BJ (cell line): ENCODE results near the gene SSBP3. TPM values are rescaled to one million over a fixed set of nuclear protein-coding genes. Genes with fewer than 3 reads are reported as not detected.

Source experiments
- CTCF ChIA-PET: fragments of 350-600 bp; formaldehyde crosslinking; extraction: SDS; loops from one replicate; lab custom pipeline; 2021; ENCODE audit warnings: antibody characterized with exemption, inconsistent platforms; lab: Yijun Ruan, JAX
- POLR2A ChIA-PET: fragments of 300-600 bp; sonication (Branson Sonifier 250); formaldehyde crosslinking; extraction: SDS; loops from one replicate; lab custom pipeline; 2021; ENCODE audit warnings: antibody characterized with exemption; lab: Charles Lee
- DNase-seq: peaks from one replicate; pipeline ENCODE4 v3.0.0-alpha.2; 2011; ENCODE audit warnings: low read depth
- H3K27me3 ChIP-seq: 2 replicates; pipeline ENCODE4 v1.6.0; 2011; ENCODE audit warnings: low read length; ENCODE audit not compliant: control insufficient read depth, insufficient read depth
- H3K36me3 ChIP-seq: 2 replicates; pipeline ENCODE4 v1.5.1; 2011; ENCODE audit warnings: low read length; ENCODE audit not compliant: control insufficient read depth, insufficient read depth
- H3K4me3 ChIP-seq: 2 replicates; pipeline ENCODE4 v1.5.1; 2011; ENCODE audit warnings: low read depth, mild to moderate bottlenecking, control low read depth, low read length
- polyA plus RNA-seq: library from polyadenylated mRNA; depleted of rRNA; stranded (reverse); fragments of >200 nt; gene quantifications from 2 replicates; pipeline ENCODE4 v1.2.3, GENCODE V29; 2011
- TF ChIP-seq, protein P1 (sequence below): IDR thresholded peaks from 2 replicates; pipeline ENCODE4 v1.5.1; 2011; ENCODE audit warnings: low read depth, mild to moderate bottlenecking, control low read depth, inconsistent platforms, low read length, moderate library complexity; ENCODE audit not compliant: insufficient read depth

The SSBP3 gene
- polyA plus RNA-seq, 1 experiment: 25.9 TPM

DNA sequence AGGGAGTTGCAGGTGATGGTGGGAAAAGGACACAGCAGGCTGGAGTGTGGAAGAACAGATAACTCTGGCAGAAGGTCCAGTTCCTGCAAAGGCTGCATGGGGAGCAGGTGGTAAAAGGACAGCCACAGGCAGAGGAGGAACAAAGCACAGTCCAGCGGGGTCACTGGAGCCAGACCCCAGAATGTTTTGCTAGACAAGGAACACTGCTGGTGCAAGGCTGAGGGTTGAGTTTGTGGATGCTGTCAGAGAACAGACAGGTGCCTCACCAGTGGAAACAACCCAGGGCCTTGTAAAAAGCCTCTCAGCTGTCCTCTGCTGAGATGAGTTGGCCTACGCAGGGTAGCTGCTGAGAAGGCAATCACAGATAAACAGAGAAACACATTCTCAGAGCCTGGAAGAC is 101.7 kb downstream of the SSBP3 start:
- Histone ChIP-seq H3K36me3 (peaks cover 5% of the 10 kb centered on the region; the same call in 1 of the 2 replicates), H3K4me3 (no peak overlapping the region), H3K27me3 (no peaks in the 10 kb centered on the region)
- no peak for DNase-seq
- TF ChIP-seq, protein P1, sequence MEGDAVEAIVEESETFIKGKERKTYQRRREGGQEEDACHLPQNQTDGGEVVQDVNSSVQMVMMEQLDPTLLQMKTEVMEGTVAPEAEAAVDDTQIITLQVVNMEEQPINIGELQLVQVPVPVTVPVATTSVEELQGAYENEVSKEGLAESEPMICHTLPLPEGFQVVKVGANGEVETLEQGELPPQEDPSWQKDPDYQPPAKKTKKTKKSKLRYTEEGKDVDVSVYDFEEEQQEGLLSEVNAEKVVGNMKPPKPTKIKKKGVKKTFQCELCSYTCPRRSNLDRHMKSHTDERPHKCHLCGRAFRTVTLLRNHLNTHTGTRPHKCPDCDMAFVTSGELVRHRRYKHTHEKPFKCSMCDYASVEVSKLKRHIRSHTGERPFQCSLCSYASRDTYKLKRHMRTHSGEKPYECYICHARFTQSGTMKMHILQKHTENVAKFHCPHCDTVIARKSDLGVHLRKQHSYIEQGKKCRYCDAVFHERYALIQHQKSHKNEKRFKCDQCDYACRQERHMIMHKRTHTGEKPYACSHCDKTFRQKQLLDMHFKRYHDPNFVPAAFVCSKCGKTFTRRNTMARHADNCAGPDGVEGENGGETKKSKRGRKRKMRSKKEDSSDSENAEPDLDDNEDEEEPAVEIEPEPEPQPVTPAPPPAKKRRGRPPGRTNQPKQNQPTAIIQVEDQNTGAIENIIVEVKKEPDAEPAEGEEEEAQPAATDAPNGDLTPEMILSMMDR: no peak
- ChIA-PET CTCF (interaction anchor here (1.5 to 2.1 kb wide), 2 partner anchors 12 to 31 kb away, joined by 5 to 7 read pairs; no protein-coding TSS in a partner anchor), POLR2A (no interaction called here)

DNA sequence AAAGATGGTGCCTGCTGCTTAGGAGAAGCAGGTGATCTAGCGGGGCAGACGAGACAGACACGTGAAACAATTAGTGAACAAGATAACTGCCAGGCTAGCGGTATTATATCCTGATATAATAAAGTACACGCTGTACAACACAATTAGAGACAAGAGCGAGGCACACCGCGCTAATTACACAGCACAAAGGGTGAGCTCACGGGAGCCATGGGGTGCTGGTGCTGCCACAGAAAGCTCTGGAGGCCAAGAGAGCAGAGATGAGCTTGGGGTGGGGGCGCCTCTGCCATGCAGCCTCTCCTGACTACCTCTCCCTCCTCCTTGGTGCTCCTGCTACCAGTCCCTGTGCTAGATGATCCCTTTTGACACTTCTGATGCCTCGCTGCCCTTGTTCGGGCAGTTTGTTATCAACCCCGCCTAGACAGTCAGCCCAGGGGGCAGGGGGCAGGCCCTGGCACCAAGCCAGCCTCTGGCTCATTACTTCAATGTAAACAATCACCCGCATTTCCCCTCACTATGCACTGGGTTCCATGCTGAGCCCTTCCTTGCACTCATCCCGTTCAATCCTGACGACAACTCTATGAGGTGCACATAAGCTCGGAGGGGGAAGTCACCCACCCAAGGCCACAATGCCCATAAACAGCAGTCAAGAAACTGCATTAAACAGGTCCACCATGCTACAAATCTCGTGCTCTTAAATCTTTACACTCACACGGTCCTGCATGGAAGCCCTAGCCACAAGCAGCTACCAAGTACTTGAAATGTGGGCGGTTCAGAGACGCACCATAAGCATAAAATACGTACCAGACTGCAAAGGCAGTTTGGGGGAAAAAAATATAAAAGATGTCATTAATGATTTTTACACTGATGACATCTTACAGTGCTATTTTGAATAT is 103.0 kb downstream of the SSBP3 start:
- DNase-seq: no peak
- CTCF ChIA-PET: interaction anchor here (0.9 to 1.5 kb wide), 2 partner anchors 9 to 13 kb away, joined by 5 to 7 read pairs; no protein-coding TSS in a partner anchor
- POLR2A ChIA-PET: no interaction called here
- Histone ChIP-seq H3K27me3 (no peaks in the 10 kb centered on the region), H3K36me3 (peaks cover 5% of the 10 kb centered on the region; the same call in 1 of the 2 replicates), H3K4me3 (no peak overlapping the region)
- TF ChIP-seq, protein P1: no peak

DNA sequence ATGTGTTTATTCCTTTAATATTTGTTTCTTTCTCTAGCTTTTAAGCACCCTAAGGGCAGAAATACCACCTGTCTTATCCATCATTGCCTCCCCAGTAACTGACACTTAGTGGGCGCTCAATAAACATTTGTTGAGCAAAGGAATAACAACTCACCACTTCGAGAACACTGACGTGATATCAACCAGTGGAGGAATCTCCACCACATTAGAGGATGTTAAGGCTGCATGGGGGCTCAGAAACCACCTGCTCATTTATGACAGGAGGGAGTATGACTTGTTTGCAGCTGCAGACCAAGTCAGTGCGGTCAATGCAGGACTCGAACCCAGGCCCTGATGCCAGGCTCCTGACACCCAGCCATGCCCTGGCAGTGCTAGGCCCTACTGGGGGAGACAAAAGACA is 103.6 kb downstream of the SSBP3 start:
- CTCF ChIA-PET: no interaction called here
- POLR2A ChIA-PET: no interaction called here
- TF ChIP-seq, protein P1: no peak
- DNase-seq: no peak
- H3K27me3 ChIP-seq: no peaks in the 10 kb centered on the region
- H3K36me3 ChIP-seq: peaks cover 5% of the 10 kb centered on the region; the same call in 1 of the 2 replicates
- no peak overlapping the region for H3K4me3 ChIP-seq

DNA sequence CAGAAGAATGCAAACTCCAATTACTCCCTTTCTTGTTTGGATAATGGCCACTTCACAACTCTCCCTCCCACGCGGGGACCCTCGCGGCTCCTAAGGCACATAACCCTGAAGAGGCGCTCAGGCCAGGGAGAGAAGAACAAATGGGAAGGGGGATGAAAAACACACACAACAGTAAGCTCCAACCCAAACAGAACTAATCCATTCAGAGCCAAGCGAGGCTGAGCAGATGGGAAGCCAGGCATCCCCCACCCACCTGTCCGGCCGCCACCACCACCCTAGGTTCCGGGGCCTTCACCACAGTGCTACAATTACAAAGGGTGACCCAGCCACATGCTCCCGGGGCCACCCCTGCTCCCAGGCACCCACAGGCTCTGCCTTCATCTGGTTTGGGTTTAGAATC is 104.7 kb downstream of the SSBP3 start:
- Histone ChIP-seq H3K27me3 (no peaks in the 10 kb centered on the region), H3K4me3 (no peak overlapping the region), H3K36me3 (peaks cover 5% of the 10 kb centered on the region; the same call in 1 of the 2 replicates)
- CTCF ChIA-PET: no interaction called here
- TF ChIP-seq, protein P1: no peak
- POLR2A ChIA-PET: interaction anchor here (0.7 kb wide), 1 partner anchor 9 kb away, joined by 6 read pairs; no protein-coding TSS in a partner anchor
- DNase-seq: no peak

DNA sequence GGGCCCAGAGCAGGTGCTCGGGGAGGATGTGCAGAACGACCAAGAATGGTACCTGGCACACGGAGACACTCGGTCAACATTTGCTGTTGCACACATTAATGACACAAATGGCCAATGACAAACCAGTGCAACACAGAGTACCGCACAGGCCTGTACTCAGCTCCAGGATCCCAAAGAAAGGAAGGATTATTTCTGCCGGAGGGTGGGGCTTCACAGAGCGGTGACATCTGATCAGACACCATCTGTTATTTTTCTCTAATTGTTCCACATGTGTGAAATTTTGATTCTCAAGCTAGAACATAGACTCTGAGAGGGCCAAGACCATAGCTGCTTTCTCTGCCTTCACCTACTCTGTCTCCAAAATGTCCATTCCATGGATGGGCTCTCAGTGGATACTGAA is 105.8 kb downstream of the SSBP3 start:
- no peaks in the 10 kb centered on the region for H3K27me3 ChIP-seq
- TF ChIP-seq, protein P1: no peak
- POLR2A ChIA-PET: no interaction called here
- H3K4me3 ChIP-seq: no peak overlapping the region
- DNase-seq: no peak
- H3K36me3 ChIP-seq: peaks cover 5% of the 10 kb centered on the region; the same call in 1 of the 2 replicates
- CTCF ChIA-PET: interaction anchor here (1.8 kb wide), 1 partner anchor 11 kb away, joined by 4 read pairs; no protein-coding TSS in a partner anchor
